Measurements from ENCODE around the gene ABCA13.

DNA sequence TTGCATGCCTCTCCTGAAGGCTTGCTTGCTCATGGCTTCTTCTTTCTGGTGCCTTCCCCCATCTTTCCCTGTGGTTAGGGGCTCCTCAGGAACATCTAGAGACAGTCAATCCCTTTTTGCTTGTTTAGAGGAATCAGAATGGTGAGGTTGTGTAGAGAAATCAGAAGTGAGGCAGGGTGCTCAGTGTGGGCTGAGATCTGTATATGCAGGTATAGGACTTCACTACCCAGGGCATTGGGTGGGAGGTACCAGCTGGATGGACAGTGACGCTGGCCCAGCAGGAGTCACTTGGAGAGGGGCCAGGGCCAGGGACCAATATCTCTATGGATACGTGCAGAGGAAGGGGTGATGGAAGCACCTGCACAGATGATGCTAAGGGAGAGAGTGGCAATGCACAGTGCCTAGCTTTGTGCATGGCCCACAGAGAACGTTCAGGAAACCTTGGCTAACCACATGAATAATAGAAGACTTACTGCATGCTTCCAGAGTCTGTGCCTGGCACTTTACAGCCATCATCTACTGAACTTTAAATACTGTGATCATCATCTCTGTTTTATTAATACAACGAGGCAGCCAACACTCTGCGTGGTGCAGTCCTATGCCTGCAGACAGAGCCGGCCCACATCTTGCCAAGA is 255.2 kb downstream of the ABCA13 start:
- TF ChIP-seq, protein P1, sequence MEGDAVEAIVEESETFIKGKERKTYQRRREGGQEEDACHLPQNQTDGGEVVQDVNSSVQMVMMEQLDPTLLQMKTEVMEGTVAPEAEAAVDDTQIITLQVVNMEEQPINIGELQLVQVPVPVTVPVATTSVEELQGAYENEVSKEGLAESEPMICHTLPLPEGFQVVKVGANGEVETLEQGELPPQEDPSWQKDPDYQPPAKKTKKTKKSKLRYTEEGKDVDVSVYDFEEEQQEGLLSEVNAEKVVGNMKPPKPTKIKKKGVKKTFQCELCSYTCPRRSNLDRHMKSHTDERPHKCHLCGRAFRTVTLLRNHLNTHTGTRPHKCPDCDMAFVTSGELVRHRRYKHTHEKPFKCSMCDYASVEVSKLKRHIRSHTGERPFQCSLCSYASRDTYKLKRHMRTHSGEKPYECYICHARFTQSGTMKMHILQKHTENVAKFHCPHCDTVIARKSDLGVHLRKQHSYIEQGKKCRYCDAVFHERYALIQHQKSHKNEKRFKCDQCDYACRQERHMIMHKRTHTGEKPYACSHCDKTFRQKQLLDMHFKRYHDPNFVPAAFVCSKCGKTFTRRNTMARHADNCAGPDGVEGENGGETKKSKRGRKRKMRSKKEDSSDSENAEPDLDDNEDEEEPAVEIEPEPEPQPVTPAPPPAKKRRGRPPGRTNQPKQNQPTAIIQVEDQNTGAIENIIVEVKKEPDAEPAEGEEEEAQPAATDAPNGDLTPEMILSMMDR (conservative IDR thresholded peaks at IDR 0.05; ENCODE audit: low read depth, low read length) = no peak
- TF ChIP-seq POLR2A (IDR thresholded peaks at IDR 0.05; ENCODE audit: low read depth, low read length) (no peak), RAD21 (IDR thresholded peaks at IDR 0.05; ENCODE audit: low read length) (no peak), FOS (IDR thresholded peaks at IDR 0.05; ENCODE audit: low read depth, low read length) (no peak), MAFK (IDR thresholded peaks at IDR 0.05; ENCODE audit: low read depth, low read length) (no peak), USF2 (IDR thresholded peaks at IDR 0.05; ENCODE audit: low read depth, low read length) (no peak), BHLHE40 (IDR thresholded peaks at IDR 0.05; ENCODE audit: low read depth, low read length) (no peak), NFE2L2 (IDR thresholded peaks at IDR 0.05; ENCODE audit: low read depth, low read length) (no peak), MXI1 (IDR thresholded peaks at IDR 0.05; ENCODE audit: borderline replicate concordance, low read depth, low read length) (no peak)
